Ovary (tissue), 9 donors: Measurements from ENCODE around the gene KCNK5. TPM values are rescaled to one million over a fixed set of nuclear protein-coding genes. Genes with fewer than 3 reads are reported as not detected.

Experiments used
- DNase-seq, 5 donors: peaks; one replicate each; pipeline ENCODE4 v3.0.0-alpha.2; 2019 to 2020
- H3K27ac ChIP-seq, 2 donors: fragments of 200-600 bp; one replicate each; pipeline versions ENCODE4 v1.5.1 to v1.8.0; 2019 to 2022
- H3K27me3 ChIP-seq: fragments of 200-600 bp; one replicate; pipeline ENCODE4 v1.8.0; 2022
- H3K36me3 ChIP-seq: fragments of 200-600 bp; sonication (generic); one replicate; pipeline ENCODE4 v1.5.1; 2019
- H3K4me1 ChIP-seq: one replicate; pipeline ENCODE4 v1.8.1; 2013; ENCODE audit warnings: mild to moderate bottlenecking, moderate library complexity; ENCODE audit not compliant: insufficient read depth
- H3K4me3 ChIP-seq: fragments of 200-600 bp; sonication (generic); one replicate; pipeline ENCODE4 v1.5.1; 2017
- H3K9me3 ChIP-seq, 2 donors: fragments of 200-600 bp in 1 of 2; sonication (generic) in 1 of 2; one replicate each; pipeline versions ENCODE4 v1.5.1 to v1.8.1; 2013 to 2019; ENCODE audit warnings: mild to moderate bottlenecking in 1 of 2, moderate library complexity in 1 of 2
- EP300 ChIP-seq: sonication (generic); formaldehyde crosslinking; IDR thresholded peaks from one replicate; pipeline ENCODE4 v1.6.1; 2017; ENCODE audit warnings: antibody characterized with exemption
- POLR2A ChIP-seq: fragments of 450-650 bp; IDR thresholded peaks from one replicate; pipeline ENCODE4 v1.6.1; 2017; ENCODE audit warnings: antibody characterized with exemption, mild to moderate bottlenecking, moderate library complexity
- WGBS, 3 donors: extraction: QIAGEN DNeasy Blood & Tissue Kit in 1 of 3; methylation state at CpG; one replicate each; pipeline versions ENCODE4 v1.1.5 to v1.1.7; 2013 to 2017; 5-methylcytosine and 5-hydroxymethylcytosine counted together
- intact Hi-C, 4 donors: fragments of 100-400 bp; cut with DNase I; formaldehyde crosslinking; loops; one replicate each; pipeline versions ENCODE4 v1.11.0 to v1.15.1; 2022 to 2023
- polyA plus RNA-seq, 2 donors: library from polyadenylated mRNA; stranded (reverse); fragments of 200-250 nt in 1 of 2; fragments of 350-450 nt in 1 of 2; fragmentation: Illumina TruSeq in 1 of 2; extraction: RNeasy Lipid Tissue Mini Kit (QIAGEN cat#74804) in 1 of 2; gene quantifications; one replicate each; pipeline ENCODE4 v1.2.3, GENCODE V29; 2013 to 2014
- total RNA-seq, 7 donors: library from RNA; depleted of rRNA in 2 of 7; stranded (reverse); fragments of >200 nt in 2 of 7; fragmentation: NEBNext Ultra II Directional in 3 of 7; extraction: Animal tissue kit (Norgen Biotek cat#: 25700) in 3 of 7; gene quantifications; one replicate each; pipeline versions ENCODE4 v1.1.0 to v1.2.4, GENCODE V29; 2016 to 2023
- TF ChIP-seq, protein P1 (sequence below), 3 donors: fragments of 450-650 bp in 2 of 3; fragments of 200-600 bp in 1 of 3; IDR thresholded peaks; one replicate each; pipeline versions ENCODE4 v1.5.1 to v1.8.0; 2016 to 2022; ENCODE audit warnings: antibody characterized with exemption in 3 of 3, mild to moderate bottlenecking in 1 of 3
- donor health status: DM: no; HTN: no; CAD: no; lungs with moderate emphysema.
- donor health status: DM: no; HTN: no; CAD: no.
- donor health status: Bipolar disorder and iron deficiency.
- donor health status: DM: yes; HTN: yes; CAD: no.
- donor health status: DM: no; HTN: no; CAD: no.
- donor health status: DM: yes; HTN: yes; CAD: no.

The KCNK5 gene
- total and polyA plus RNA-seq, 9 donors = 1.9 to 15.2 (median 7.9) TPM

DNA sequence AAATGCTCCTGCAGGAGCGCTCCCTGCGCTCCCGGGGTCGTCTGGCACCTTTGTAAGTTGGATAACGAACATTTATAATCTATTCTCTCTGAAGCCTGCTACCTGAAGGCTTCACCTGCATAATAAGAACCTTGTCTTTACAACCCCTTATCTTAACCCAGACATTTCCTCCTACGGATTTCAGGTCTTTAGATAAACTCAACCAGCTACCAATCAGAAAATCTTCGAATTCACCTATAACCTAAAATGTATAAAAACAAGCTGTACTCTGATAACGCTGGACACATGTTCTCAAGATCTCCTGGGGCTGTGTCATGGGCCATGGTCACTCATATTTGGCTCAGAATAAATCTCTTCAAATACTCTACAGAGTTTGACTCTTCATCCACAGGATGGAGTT lies 4.1 kb upstream of the KCNK5 start:
- 82 to 86% (median 85%) methylated on average over 8 of the region's 8 CpGs for WGBS, 3 donors
- TF ChIP-seq POLR2A = no peak
- TF ChIP-seq EP300 = no peak
- Histone ChIP-seq H3K27ac (no peak overlapping the region), H3K27me3 (no peaks in the 10 kb centered on the region), H3K4me3 (no peak overlapping the region), H3K9me3 (no peaks in the 10 kb centered on the region), H3K36me3 (no peaks in the 10 kb centered on the region), H3K4me1 (no peaks in the 10 kb centered on the region)
- no peak for DNase-seq
- intact Hi-C loops = no loop called here

- Histone ChIP-seq H3K36me3 (no peaks in the 10 kb centered on the region), H3K27me3 (no peaks in the 10 kb centered on the region), H3K4me1 (peaks cover 2% of the 10 kb centered on the region), H3K9me3 (no peaks in the 10 kb centered on the region), H3K4me3 (no peak overlapping the region), H3K27ac (no peak overlapping the region)
- TF ChIP-seq, protein P1, sequence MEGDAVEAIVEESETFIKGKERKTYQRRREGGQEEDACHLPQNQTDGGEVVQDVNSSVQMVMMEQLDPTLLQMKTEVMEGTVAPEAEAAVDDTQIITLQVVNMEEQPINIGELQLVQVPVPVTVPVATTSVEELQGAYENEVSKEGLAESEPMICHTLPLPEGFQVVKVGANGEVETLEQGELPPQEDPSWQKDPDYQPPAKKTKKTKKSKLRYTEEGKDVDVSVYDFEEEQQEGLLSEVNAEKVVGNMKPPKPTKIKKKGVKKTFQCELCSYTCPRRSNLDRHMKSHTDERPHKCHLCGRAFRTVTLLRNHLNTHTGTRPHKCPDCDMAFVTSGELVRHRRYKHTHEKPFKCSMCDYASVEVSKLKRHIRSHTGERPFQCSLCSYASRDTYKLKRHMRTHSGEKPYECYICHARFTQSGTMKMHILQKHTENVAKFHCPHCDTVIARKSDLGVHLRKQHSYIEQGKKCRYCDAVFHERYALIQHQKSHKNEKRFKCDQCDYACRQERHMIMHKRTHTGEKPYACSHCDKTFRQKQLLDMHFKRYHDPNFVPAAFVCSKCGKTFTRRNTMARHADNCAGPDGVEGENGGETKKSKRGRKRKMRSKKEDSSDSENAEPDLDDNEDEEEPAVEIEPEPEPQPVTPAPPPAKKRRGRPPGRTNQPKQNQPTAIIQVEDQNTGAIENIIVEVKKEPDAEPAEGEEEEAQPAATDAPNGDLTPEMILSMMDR (IDR thresholded peaks at IDR 0.05) = no peak
- TF ChIP-seq POLR2A = no peak
- TF ChIP-seq EP300 = no peak
- intact Hi-C loops = no loop called here
- WGBS, 3 donors = 68 to 78% (median 72%) methylated on average over 7 of the region's 7 CpGs
- DNase-seq = no peak
These were observed 2.4 kb upstream of the KCNK5 start for GRCh38 chr6:39231521-39232243.

DNA sequence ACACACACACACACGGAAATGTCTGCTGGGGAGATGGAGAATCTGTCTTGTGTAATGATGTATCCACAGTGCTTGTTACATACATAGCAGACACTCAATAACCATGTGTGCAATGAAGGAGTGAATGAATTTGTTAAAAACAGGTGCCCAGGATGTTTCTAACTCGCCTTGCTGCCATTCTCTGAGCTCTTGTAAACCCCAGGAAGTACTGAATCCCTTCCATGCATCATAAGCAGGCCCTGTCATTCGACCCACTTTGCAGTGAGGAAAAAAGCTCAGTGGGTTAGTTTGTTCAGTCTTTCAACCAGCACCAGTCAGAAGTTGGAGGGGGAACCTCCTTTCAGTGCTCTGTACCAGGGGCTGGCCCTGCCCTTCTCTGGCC lies 1.4 kb upstream of the KCNK5 start:
- 75 to 92% (median 90%) methylated on average over 3 of the region's 3 CpGs for WGBS, 3 donors
- intact Hi-C loops = no loop called here
- TF ChIP-seq, protein P1 (IDR thresholded peaks at IDR 0.05) = no peak
- TF ChIP-seq EP300 (no peak), POLR2A (no peak)

GRCh38 chr6:39228111-39228971 lies 934 bp downstream of the KCNK5 start:
- 5 to 22% (median 9%) methylated on average over 39 to 41 of the region's 41 CpGs for WGBS, 3 donors
- TF ChIP-seq, protein P1 (IDR thresholded peaks at IDR 0.05) = no peak
- TF ChIP-seq POLR2A (no peak), EP300 (no peak)
- DNase-seq = peak in 2 of 5 donors; percentile 37 to 42
- H3K27ac ChIP-seq = peak overlapping the region in 1 of 2 donors; percentile 59
- peaks cover 15% of the 10 kb centered on the region for H3K4me1 ChIP-seq
- peak overlapping the region; percentile 43 for H3K4me3 ChIP-seq
- H3K9me3 ChIP-seq = no peaks in the 10 kb centered on the region
- intact Hi-C loops = no loop called here
- no peaks in the 10 kb centered on the region for H3K36me3 ChIP-seq
- no peaks in the 10 kb centered on the region for H3K27me3 ChIP-seq

More for the DNA sequence above, 1.4 kb upstream of the KCNK5 start:
- no peaks in the 10 kb centered on the region for H3K9me3 ChIP-seq
- H3K27ac ChIP-seq = no peak overlapping the region
- H3K4me3 ChIP-seq = no peak overlapping the region
- H3K36me3 ChIP-seq = no peaks in the 10 kb centered on the region
- DNase-seq = no peak
- peaks cover 7% of the 10 kb centered on the region for H3K4me1 ChIP-seq
- H3K27me3 ChIP-seq = no peaks in the 10 kb centered on the region
